Measurements from ENCODE around the gene NOL11.

NOL11 gene

DNA sequence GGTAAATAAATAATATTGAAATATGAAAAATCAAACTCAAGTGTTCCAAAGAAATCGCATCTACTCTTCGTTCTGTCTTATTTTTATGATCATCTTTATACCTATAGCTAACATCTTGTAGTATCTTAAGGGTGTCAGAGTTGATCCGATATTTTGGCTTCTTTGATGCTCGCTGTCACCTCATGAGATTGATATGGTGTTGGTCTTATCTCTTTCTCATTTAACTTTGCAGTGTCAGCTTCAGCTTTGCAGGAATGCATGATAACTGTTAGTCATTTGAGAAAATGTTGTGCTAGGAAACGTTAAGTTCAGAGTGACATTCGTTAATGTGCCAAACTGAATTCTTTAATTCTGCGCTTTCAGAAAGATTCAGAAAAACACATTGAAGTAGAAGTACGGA lies 19.4 kb downstream of the NOL11 start:
- Histone ChIP-seq H3K27me3 (ENCODE audit: insufficient read depth, low read depth, severe bottlenecking) (no peaks in the 10 kb centered on the region), H3K4me3 (ENCODE audit: low read depth, low read length) (no peak overlapping the region), H3K27ac (no peak overlapping the region), H3K9me3 (ENCODE audit: severe bottlenecking) (no peaks in the 10 kb centered on the region), H3K36me3 (peaks cover 98% of the 10 kb centered on the region)
- TF ChIP-seq, protein P1, sequence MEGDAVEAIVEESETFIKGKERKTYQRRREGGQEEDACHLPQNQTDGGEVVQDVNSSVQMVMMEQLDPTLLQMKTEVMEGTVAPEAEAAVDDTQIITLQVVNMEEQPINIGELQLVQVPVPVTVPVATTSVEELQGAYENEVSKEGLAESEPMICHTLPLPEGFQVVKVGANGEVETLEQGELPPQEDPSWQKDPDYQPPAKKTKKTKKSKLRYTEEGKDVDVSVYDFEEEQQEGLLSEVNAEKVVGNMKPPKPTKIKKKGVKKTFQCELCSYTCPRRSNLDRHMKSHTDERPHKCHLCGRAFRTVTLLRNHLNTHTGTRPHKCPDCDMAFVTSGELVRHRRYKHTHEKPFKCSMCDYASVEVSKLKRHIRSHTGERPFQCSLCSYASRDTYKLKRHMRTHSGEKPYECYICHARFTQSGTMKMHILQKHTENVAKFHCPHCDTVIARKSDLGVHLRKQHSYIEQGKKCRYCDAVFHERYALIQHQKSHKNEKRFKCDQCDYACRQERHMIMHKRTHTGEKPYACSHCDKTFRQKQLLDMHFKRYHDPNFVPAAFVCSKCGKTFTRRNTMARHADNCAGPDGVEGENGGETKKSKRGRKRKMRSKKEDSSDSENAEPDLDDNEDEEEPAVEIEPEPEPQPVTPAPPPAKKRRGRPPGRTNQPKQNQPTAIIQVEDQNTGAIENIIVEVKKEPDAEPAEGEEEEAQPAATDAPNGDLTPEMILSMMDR (IDR thresholded peaks at IDR 0.05; ENCODE audit: low read depth, low read length) = no peak
- no peak for DNase-seq

DNA sequence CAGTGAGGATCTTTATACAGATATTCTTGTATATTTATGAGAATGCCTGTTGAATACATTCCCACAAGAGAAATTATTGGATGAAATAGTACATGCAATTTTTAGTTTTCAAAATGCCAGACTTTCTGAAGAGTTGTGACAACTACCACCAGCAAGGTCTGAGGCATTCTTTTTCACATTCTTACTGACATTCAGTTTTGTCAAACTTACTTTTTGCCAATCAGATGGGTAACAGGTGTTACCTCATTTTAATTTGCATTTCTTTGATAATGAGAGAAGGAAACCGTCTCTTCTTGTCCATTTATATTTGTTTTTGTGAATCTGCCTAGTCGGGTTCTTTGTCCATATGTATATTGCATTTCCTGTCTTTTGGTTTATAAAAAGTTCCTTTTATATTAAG lies 24.3 kb downstream of the NOL11 start:
- TF ChIP-seq, protein P1 (IDR thresholded peaks at IDR 0.05; ENCODE audit: low read depth, low read length) = no peak
- Histone ChIP-seq H3K4me3 (ENCODE audit: low read depth, low read length) (no peak overlapping the region), H3K27ac (no peak overlapping the region), H3K36me3 (peaks cover 98% of the 10 kb centered on the region), H3K27me3 (ENCODE audit: insufficient read depth, low read depth, severe bottlenecking) (no peaks in the 10 kb centered on the region), H3K9me3 (ENCODE audit: severe bottlenecking) (no peaks in the 10 kb centered on the region)
- no peak for DNase-seq

DNA sequence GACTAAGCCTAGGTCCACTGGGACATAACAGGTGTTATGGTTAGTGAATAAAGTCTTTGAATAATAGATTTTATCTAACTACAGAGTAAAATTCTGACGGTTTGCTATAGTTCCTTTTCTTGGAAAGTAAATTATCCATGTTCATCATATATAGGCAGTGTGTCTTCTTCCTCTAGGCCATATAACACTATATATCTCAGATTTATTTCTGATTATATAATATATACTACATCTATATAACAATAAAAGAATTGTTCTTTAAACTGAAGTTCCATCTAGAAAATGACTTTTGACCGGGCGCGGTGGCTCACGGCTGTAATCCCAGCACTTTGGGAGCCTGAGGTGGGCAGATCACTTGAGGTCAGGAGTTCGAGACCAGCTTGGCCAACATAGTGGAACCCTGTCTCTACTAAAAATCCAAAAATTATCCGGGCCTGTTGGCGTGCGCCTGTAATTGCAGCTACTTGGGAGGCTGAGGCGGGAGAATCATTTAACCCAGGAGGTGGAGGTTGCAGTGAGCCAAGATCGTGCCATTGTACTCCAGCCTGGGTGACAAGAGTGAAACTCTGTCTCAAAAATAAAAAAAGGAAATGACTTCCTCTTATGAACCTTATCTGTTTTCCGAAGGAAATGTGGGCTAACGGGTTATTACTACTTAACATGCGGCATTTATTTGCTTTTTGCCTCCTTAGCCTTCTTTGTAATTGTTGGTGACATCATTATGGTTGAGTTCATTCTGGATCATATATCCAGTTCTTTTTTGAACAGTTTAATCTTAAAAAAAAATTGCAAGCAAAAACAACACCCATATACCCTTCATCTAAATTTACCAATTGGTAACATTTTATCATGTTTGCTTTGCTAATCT lies 29.2 kb downstream of the NOL11 start:
- TF ChIP-seq, protein P1 (IDR thresholded peaks at IDR 0.05; ENCODE audit: low read depth, low read length) = no peak
- no peaks in the 10 kb centered on the region for H3K27me3 ChIP-seq (ENCODE audit: insufficient read depth, low read depth, severe bottlenecking)
- H3K27ac ChIP-seq = no peak overlapping the region
- peaks cover 89% of the 10 kb centered on the region for H3K36me3 ChIP-seq
- H3K4me3 ChIP-seq (ENCODE audit: low read depth, low read length) = no peak overlapping the region
- no peaks in the 10 kb centered on the region for H3K9me3 ChIP-seq (ENCODE audit: severe bottlenecking)
- DNase-seq = no peak

- Histone ChIP-seq H3K9me3 (ENCODE audit: severe bottlenecking) (no peaks in the 10 kb centered on the region), H3K4me3 (ENCODE audit: low read depth, low read length) (no peak overlapping the region), H3K27ac (no peak overlapping the region), H3K36me3 (peaks cover 81% of the 10 kb centered on the region), H3K27me3 (ENCODE audit: insufficient read depth, low read depth, severe bottlenecking) (no peaks in the 10 kb centered on the region)
- no peak for DNase-seq
- TF ChIP-seq, protein P1 (IDR thresholded peaks at IDR 0.05; ENCODE audit: low read depth, low read length) = no peak
These were observed 30.0 kb downstream of the NOL11 start for GRCh38 chr17:67747681-67748235.

DNA sequence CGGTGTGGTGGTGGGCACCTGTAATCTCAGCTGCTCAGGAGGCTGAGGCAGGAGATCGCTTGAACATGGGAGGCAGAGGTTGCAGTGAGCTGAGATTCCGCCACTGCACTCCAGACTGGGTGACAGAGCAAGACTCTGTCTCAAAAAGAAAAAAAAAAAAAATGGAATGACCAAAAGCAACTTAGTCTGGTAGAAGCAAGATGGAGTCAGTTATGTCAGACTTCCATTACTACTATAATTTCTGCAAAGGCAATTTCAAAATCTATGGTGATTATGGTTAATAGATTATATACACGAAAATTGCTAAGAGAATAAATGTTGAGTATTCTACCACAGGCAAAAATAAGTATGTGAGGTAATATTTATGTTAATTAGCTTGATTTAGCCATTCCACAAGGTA lies 32.3 kb downstream of the NOL11 start:
- H3K4me3 ChIP-seq (ENCODE audit: low read depth, low read length) = no peak overlapping the region
- TF ChIP-seq, protein P1 (IDR thresholded peaks at IDR 0.05; ENCODE audit: low read depth, low read length) = no peak
- no peaks in the 10 kb centered on the region for H3K27me3 ChIP-seq (ENCODE audit: insufficient read depth, low read depth, severe bottlenecking)
- no peak for DNase-seq
- peaks cover 63% of the 10 kb centered on the region for H3K36me3 ChIP-seq
- no peak overlapping the region for H3K27ac ChIP-seq
- no peaks in the 10 kb centered on the region for H3K9me3 ChIP-seq (ENCODE audit: severe bottlenecking)
